Bronchial epithelial cell (primary cell): ENCODE measurements around the gene MUC2. TPM values are rescaled to one million over a fixed set of nuclear protein-coding genes. Genes with fewer than 3 reads are reported as not detected.

Experiments used
- DNase-seq: peaks from one replicate; pipeline ENCODE4 v3.0.0-alpha.2; 2010; ENCODE audit warnings: low read depth
- FAIRE-seq: peaks from 2 replicates; lab custom pipeline; 2011; peaks lifted over from hg19 to GRCh38; lab: Jason Lieb, UNC
- H3K27me3 ChIP-seq: 2 replicates; pipeline ENCODE4 v1.5.1; 2011; ENCODE audit warnings: low read length; ENCODE audit not compliant: control insufficient read depth, insufficient read depth
- H3K36me3 ChIP-seq: 2 replicates; pipeline ENCODE4 v1.5.1; 2011; ENCODE audit warnings: low read length; ENCODE audit not compliant: control insufficient read depth, insufficient read depth
- H3K4me3 ChIP-seq: 2 replicates; pipeline ENCODE4 v1.5.1; 2011; ENCODE audit warnings: mild to moderate bottlenecking, low read depth, low read length, control low read depth
- total RNA-seq: library from RNA; depleted of rRNA; stranded (reverse); fragments of >200 nt; gene quantifications from 2 replicates; pipeline ENCODE4 v1.2.1, GENCODE V29; 2014
- TF ChIP-seq, protein P1 (sequence below): IDR thresholded peaks from 2 replicates; pipeline ENCODE4 v1.5.1; 2011; ENCODE audit warnings: mild to moderate bottlenecking, moderate library complexity, low read length, control low read depth, inconsistent platforms; ENCODE audit not compliant: insufficient read depth, severe bottlenecking

MUC2 gene
- total RNA-seq, 1 donor from 2014 or later = not detected

- DNase-seq (no peak), FAIRE-seq (no peak)
- Histone ChIP-seq H3K27me3 (no peaks in the 10 kb centered on the region), H3K36me3 (no peaks in the 10 kb centered on the region), H3K4me3 (no peak overlapping the region)
- TF ChIP-seq, protein P1, sequence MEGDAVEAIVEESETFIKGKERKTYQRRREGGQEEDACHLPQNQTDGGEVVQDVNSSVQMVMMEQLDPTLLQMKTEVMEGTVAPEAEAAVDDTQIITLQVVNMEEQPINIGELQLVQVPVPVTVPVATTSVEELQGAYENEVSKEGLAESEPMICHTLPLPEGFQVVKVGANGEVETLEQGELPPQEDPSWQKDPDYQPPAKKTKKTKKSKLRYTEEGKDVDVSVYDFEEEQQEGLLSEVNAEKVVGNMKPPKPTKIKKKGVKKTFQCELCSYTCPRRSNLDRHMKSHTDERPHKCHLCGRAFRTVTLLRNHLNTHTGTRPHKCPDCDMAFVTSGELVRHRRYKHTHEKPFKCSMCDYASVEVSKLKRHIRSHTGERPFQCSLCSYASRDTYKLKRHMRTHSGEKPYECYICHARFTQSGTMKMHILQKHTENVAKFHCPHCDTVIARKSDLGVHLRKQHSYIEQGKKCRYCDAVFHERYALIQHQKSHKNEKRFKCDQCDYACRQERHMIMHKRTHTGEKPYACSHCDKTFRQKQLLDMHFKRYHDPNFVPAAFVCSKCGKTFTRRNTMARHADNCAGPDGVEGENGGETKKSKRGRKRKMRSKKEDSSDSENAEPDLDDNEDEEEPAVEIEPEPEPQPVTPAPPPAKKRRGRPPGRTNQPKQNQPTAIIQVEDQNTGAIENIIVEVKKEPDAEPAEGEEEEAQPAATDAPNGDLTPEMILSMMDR = no peak
These were observed 30.5 kb downstream of the MUC2 start for GRCh38 chr11:1105183-1105565.

DNA sequence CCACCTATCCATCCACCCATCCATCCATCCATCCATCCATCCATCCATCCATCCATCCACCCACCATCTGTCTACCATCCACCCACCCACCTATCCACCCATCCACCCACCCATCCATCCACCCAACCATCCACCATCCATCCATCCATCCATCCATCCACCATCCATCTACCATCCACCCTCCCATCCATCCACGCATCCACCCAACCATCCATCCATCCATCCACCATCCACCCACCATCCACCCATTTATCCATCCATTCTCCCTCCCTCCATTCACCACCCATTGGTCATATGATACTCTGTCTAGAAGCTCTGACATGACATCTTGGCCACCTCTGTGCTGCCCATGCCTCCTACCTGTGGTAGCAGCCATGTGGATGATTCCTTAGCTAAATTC is 31.7 kb downstream of the MUC2 start:
- no peaks in the 10 kb centered on the region for H3K27me3 ChIP-seq

GRCh38 chr11:1107316-1108245 is 32.9 kb downstream of the MUC2 start:
- H3K27me3 ChIP-seq = no peaks in the 10 kb centered on the region
- H3K36me3 ChIP-seq = no peaks in the 10 kb centered on the region
- no peak overlapping the region for H3K4me3 ChIP-seq
- DNase-seq (no peak), FAIRE-seq (no peak)
- TF ChIP-seq, protein P1 = no peak

More for the DNA sequence above, 31.7 kb downstream of the MUC2 start:
- DNase-seq (no peak), FAIRE-seq (no peak)
- no peaks in the 10 kb centered on the region for H3K36me3 ChIP-seq
- TF ChIP-seq, protein P1 = no peak
- H3K4me3 ChIP-seq = no peak overlapping the region

GRCh38 chr11:1108246-1108900 is 33.7 kb downstream of the MUC2 start:
- DNase-seq (no peak), FAIRE-seq (no peak)
- no peaks in the 10 kb centered on the region for H3K27me3 ChIP-seq
- no peaks in the 10 kb centered on the region for H3K36me3 ChIP-seq
- TF ChIP-seq, protein P1 = no peak
- H3K4me3 ChIP-seq = no peak overlapping the region

DNA sequence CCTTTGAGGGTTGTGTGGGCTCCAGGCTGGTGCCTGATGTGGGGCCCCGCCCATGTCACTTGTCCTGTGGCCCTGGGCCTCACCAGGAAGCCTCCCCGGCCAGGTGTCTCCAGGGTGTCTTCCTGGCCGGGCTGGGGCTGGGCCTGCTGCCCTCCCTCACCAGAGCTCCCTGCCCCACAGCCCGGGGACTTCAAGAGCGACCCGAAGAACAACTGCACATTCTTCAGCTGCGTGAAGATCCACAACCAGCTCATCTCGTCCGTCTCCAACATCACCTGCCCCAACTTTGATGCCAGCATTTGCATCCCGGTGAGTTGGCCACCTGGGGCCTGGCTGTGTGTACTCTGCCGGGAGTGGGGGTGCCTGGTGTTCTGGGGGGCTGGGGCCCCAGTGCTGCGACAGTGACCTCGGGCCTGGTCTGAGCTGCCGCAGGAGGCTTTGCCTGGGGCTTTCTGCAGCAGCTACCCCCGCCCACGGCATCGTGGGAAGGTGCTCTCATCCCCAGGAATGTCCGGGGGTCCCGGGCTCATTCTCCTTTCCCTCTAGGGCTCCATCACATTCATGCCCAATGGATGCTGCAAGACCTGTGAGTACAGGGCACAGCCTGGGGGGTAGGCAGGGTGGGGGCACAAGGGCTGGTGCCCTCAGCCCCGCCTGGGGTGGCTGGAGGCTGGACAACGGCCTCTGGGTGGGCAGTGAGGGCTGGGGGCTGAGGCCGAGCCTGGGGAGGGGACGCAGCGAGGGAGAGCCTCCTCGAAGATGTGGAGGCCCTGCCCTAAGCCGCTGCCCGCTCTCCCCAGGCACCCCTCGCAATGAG is 34.6 kb downstream of the MUC2 start:
- Histone ChIP-seq H3K4me3 (no peak overlapping the region), H3K36me3 (no peaks in the 10 kb centered on the region), H3K27me3 (no peaks in the 10 kb centered on the region)
- DNase-seq (no peak), FAIRE-seq (no peak)
- TF ChIP-seq, protein P1 = no peak
